ENCODE data around the gene TSPEAR. TPM values are rescaled to one million over a fixed set of nuclear protein-coding genes. Genes with fewer than 3 reads are reported as not detected.

Gene TSPEAR
- total and polyA plus RNA-seq, 5 experiments from 2014 or later: 0.07 TPM; not detected in 4

- H3K27me3 Mint-ChIP-seq: peaks cover 0 to 6% (median 0%) of the 10 kb centered on the region in 5 donors
- no peaks in the 10 kb centered on the region for H3K9me3 Mint-ChIP-seq
- no peaks in the 10 kb centered on the region for H3K36me3 Mint-ChIP-seq
- ATAC-seq (no peak), DNase-seq (no peak)
- POLR2A ChIA-PET: interaction anchor here (0.7 kb wide), 1 partner anchor 84 kb away, joined by 4 read pairs; no protein-coding TSS in a partner anchor
- no peak overlapping the region for H3K4me3 Mint-ChIP-seq
- H3K27ac Mint-ChIP-seq: no peak overlapping the region
- peaks cover 0 to 8% (median 1%) of the 10 kb centered on the region in 4 donors for H3K4me1 Mint-ChIP-seq
Measured at GRCh38 chr21:44526096-44526997, 185.0 kb downstream of the TSPEAR start.

- no peaks in the 10 kb centered on the region for H3K9me3 Mint-ChIP-seq
- peaks cover 0 to 5% (median 0%) of the 10 kb centered on the region in 5 donors for H3K27me3 Mint-ChIP-seq
- no peaks in the 10 kb centered on the region for H3K36me3 Mint-ChIP-seq
- no peak for DNase-seq
- H3K27ac Mint-ChIP-seq: no peak overlapping the region
- POLR2A ChIA-PET: no interaction called here
- H3K4me3 Mint-ChIP-seq: no peak overlapping the region
- ATAC-seq: no peak
- peaks cover 0 to 8% (median 1%) of the 10 kb centered on the region in 4 donors for H3K4me1 Mint-ChIP-seq
Measured at GRCh38 chr21:44525391-44526095, 185.8 kb downstream of the TSPEAR start.

GRCh38 chr21:44524414-44525371 is 186.7 kb downstream of the TSPEAR start:
- Mint-ChIP-seq H3K27ac (no peak overlapping the region), H3K36me3 (no peaks in the 10 kb centered on the region), H3K4me3 (no peak overlapping the region), H3K9me3 (no peaks in the 10 kb centered on the region), H3K4me1 (peaks cover 0 to 5% (median 0%) of the 10 kb centered on the region in 4 donors), H3K27me3 (no peaks in the 10 kb centered on the region)
- DNase-seq (no peak), ATAC-seq (no peak)
- POLR2A ChIA-PET: no interaction called here

GRCh38 chr21:44523567-44524413 is 187.6 kb downstream of the TSPEAR start:
- DNase-seq (no peak), ATAC-seq (no peak)
- Mint-ChIP-seq H3K27me3 (no peaks in the 10 kb centered on the region), H3K36me3 (no peaks in the 10 kb centered on the region), H3K4me1 (peaks cover 0 to 2% (median 0%) of the 10 kb centered on the region in 4 donors), H3K9me3 (no peaks in the 10 kb centered on the region), H3K27ac (no peak overlapping the region), H3K4me3 (no peak overlapping the region)
- POLR2A ChIA-PET: no interaction called here

GRCh38 chr21:44522753-44523204 is 188.6 kb downstream of the TSPEAR start:
- Mint-ChIP-seq H3K4me3 (no peak overlapping the region), H3K36me3 (no peaks in the 10 kb centered on the region), H3K4me1 (peaks cover 0 to 4% (median 0%) of the 10 kb centered on the region in 4 donors), H3K27ac (no peak overlapping the region), H3K9me3 (no peaks in the 10 kb centered on the region), H3K27me3 (peaks cover 0 to 1% (median 0%) of the 10 kb centered on the region in 5 donors)
- no peak for DNase-seq
- POLR2A ChIA-PET: no interaction called here
- no peak for ATAC-seq

- Mint-ChIP-seq H3K27me3 (peaks cover 0 to 1% (median 0%) of the 10 kb centered on the region in 5 donors), H3K9me3 (no peaks in the 10 kb centered on the region), H3K4me3 (no peak overlapping the region), H3K4me1 (peaks cover 0 to 5% (median 0%) of the 10 kb centered on the region in 4 donors), H3K27ac (peak overlapping the region in 1 of 10 donors; percentile 54), H3K36me3 (no peaks in the 10 kb centered on the region)
- no peak for DNase-seq
- POLR2A ChIA-PET: no interaction called here
- ATAC-seq: no peak
Measured at GRCh38 chr21:44521928-44522752, 189.2 kb downstream of the TSPEAR start.

GRCh38 chr21:44521301-44521927 is 190.0 kb downstream of the TSPEAR start:
- Mint-ChIP-seq H3K27ac (peak overlapping the region in 2 of 10 donors; percentile 1 to 54), H3K4me1 (peaks cover 0 to 9% (median 0%) of the 10 kb centered on the region in 4 donors), H3K27me3 (peaks cover 0 to 1% (median 0%) of the 10 kb centered on the region in 5 donors), H3K9me3 (no peaks in the 10 kb centered on the region), H3K36me3 (no peaks in the 10 kb centered on the region), H3K4me3 (no peak overlapping the region)
- DNase-seq (no peak), ATAC-seq (no peak)
- POLR2A ChIA-PET: no interaction called here

- POLR2A ChIA-PET: no interaction called here
- Mint-ChIP-seq H3K4me3 (no peak overlapping the region), H3K9me3 (no peaks in the 10 kb centered on the region), H3K27me3 (peaks cover 0 to 1% (median 0%) of the 10 kb centered on the region in 5 donors), H3K36me3 (no peaks in the 10 kb centered on the region), H3K4me1 (peaks cover 0 to 9% (median 0%) of the 10 kb centered on the region in 4 donors), H3K27ac (no peak overlapping the region)
- ATAC-seq (no peak), DNase-seq (peak in 1 of 10 donors; percentile 47)
Measured at GRCh38 chr21:44520326-44521300, 190.8 kb downstream of the TSPEAR start.

- POLR2A ChIA-PET: no interaction called here
- peak in 1 of 10 donors; percentile 53 for DNase-seq
- H3K4me3 Mint-ChIP-seq: no peak overlapping the region
- no peak for ATAC-seq
- H3K4me1 Mint-ChIP-seq: peaks cover 0 to 9% (median 1%) of the 10 kb centered on the region in 4 donors
- no peaks in the 10 kb centered on the region for H3K9me3 Mint-ChIP-seq
- no peaks in the 10 kb centered on the region for H3K36me3 Mint-ChIP-seq
- peaks cover 0 to 1% (median 0%) of the 10 kb centered on the region in 5 donors for H3K27me3 Mint-ChIP-seq
- peak overlapping the region in 4 of 10 donors; percentile 57 to 86 (median 62) for H3K27ac Mint-ChIP-seq
Measured at GRCh38 chr21:44519346-44520325, 191.7 kb downstream of the TSPEAR start.

Measured in naive thymus-derived CD8-positive, alpha-beta T cell (primary cell).